Loucy (cell line): ENCODE results near the gene PLPP1.

ENCODE experiments used
- CTCF ChIP-seq: fragments of 200-600 bp; sonication (generic); conservative IDR thresholded peaks from 2 replicates; pipeline ENCODE4 v1.5.1; 2014; ENCODE audit warnings: mild to moderate bottlenecking, antibody characterized with exemption, low read length
- EZH2phosphoT487 ChIP-seq: fragments of 200-600 bp; IDR thresholded peaks from 2 replicates; pipeline ENCODE4 v1.6.1; 2018; ENCODE audit warnings: antibody characterized with exemption, mild to moderate bottlenecking, moderate library complexity, borderline replicate concordance

DNA sequence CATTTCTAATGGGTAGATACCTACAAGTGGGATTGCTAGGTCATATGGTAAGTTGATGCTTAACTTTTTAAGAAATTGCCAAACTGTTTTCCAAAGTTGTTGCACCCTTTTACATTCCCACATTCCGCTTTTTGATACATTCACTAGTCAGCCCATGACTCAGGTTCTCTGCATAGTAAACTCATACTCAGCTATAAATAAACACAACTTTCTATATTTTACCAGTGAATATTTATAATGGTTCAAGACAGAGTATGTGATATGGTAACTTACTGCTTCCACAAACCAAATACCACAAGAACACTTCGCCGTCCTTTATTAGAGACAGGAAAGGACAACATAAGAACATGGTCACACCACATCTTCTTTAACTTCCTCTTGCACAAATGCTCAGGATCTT, 54.0 kb downstream of the PLPP1 start:
- no peak for TF ChIP-seq CTCF
- TF ChIP-seq EZH2phosphoT487, result no peak
